NOMO-1 treated with DMSO at 0.1 percent for 48 hours (cell line): Measurements from ENCODE around the gene DMD.
"Not testable (repeated sequence)": the region's sequence is repeated elsewhere in the genome, so short reads cannot be mapped to it uniquely, and the experiment has no call there.

ENCODE experiments used
- DNase-seq: peaks from one replicate; lab custom pipeline; 2025; ENCODE audit not compliant: unreplicated experiment; lab: John Stamatoyannopoulos, UW

Gene DMD

DNA sequence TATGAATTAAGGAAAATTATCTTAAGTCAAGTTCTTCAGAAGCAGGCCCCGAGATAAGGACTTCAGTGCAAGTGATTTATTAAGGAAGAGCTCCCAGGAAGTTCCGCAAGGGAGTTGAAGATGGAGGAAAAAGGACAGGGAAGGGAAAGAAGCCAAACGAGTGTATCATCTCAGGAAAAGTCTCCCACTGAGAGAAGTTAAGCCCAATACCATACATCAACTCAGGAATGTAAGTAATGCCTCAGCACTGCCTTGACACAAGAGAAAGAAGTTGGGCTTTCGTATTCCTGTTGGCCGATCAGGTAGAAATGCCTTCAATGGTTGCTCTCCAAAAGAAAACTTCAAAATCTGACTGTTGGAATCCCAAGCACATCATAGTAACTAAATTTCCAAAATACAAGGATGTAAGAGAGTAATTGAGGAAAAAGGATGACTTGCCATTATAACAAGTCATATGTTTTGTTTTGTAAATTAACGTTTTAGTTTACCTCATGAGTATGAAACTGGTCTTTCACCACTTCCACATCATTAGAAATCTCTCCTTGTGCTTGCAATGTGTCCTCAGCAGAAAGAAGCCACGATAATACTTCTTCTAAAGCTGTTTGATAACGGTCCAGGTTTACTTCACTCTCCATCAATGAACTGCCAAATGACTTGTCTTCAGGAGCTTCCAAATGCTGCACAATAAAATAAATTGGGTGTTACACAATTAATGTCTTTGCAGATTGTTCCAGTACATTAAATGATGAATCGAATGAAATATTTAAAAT is 566.7 kb downstream of the DMD start:
- no peak for DNase-seq

DNA sequence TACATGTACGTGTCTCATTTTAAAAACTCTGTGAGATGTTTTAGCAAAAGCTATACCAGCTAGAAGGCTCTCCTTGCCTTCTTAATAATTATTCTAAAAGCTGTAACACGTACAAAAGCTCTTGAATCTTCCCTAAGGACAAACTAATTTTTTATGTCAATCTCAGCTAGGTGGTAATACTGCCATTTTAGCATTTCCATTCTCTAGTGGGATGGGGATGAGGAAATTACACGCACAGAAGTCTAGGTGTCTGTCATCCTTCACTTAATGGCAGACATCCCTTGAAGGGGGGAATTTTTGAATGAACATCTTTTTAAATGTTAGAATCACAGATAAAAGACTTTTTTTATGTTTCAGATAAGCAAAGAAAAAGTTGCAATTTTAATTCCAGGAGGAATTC is 569.1 kb downstream of the DMD start:
- DNase-seq = no peak

DNA sequence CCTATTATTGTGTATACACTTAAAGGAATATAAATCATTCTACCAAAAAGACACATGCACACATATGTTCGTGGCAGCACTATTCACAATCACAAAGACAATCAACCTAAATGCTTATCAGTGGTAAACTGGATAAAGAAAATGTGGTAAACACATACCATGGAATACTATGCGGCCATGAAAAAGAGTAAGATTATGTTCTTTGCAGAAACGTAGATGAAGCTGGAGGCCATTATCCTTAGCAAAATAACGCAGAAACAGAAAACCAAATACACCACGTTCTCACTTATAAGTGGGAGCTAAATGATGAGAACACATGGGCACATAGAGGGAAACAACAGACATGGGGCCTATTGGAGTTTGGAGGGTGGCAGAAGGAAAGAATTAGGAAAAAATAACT is 593.2 kb downstream of the DMD start:
- no peak for DNase-seq

DNA sequence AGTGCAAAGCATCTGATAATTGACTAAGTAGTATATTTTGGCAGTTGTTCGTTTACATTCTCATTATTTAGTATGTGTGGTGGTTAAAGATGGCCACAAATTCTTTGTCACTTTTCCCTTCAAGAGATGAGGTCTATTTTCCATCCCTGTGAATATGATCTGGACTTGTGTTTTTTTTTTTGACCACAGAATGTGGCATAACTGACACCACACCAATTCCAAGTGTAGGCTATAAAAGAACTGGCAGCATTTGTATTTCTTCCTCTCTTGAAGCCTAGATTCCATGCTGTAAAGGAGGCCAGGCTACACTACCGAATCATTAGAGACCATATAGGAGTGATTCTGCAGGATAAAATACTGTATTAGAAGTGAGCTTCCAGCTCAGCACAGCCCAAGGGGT is 596.6 kb downstream of the DMD start:
- DNase-seq = no peak

DNA sequence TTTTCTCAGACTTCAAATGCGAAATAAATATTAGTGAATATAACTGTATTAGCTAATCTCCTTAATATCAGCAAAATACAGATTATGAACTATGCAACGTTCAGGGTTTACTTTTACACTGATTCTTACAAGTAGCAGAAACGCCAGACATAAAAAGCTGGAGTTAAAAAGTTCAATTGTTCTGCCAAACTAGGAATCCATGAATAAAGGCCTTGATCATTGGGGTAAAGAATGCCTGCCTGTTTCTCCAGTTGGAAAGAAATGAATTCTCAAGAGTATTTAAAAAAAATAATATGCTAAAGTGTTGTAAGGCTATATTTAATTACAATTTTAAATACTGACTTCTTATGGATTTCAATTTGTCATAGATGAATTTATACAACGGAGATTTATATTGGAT is 612.2 kb downstream of the DMD start:
- DNase-seq = no peak

DNA sequence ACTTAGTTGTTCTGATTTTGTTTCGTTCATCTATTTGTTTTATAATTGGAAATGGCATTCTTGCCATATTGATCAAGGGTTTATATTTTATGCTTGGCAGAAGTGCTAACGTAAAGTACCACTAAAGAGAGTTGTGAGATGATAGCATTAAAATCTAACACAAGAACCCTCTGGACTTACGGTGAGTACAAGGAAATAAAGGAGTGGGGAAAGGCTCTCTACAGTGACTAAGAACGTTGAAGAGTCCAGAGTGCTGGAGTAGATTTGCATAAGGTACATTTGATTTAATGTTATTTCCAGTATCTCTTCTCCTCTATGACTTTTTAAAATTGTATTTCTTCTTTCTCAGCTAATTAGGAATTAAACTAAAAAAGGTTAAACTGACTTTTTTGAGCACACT is 612.6 kb downstream of the DMD start:
- no peak for DNase-seq

DNA sequence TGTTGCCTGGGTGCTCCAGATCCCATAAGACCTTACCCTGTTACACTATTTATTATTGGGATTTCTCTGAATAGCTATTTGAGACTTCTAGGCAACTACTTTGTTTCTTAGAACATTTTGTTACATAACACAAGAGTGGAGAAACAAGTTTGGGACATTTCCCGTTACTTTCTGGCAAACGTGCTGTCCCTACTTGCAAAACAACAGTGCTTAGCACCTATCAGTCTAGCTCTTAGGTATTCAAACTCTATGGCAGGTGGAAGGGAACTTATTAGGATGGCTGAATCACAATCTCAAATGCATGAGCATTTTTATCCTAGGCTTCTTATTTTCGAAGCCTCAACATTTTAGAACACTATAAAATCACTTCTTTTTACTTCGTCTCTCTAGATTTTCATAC is 613.6 kb downstream of the DMD start:
- DNase-seq = no peak

DNA sequence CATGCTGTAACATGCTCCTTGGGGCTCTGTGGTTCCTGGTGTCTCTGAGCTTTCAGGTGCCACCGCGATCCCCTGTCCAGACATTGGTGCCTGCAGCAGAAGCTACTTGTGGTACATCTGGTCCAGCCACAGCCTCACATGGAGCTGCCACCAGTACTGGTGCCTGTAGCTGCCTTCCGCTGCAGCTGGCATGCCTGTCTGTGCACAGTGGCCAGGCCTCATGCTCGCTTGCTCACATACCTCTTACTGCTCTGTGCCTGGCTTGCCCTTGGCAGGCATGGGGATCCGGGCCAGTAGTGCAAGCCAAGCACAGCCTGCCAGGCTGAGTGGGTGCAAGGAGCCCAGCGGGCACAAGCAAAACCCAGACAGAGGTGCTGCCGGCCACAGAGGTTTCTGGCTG is 618.6 kb downstream of the DMD start:
- DNase-seq = no peak

DNA sequence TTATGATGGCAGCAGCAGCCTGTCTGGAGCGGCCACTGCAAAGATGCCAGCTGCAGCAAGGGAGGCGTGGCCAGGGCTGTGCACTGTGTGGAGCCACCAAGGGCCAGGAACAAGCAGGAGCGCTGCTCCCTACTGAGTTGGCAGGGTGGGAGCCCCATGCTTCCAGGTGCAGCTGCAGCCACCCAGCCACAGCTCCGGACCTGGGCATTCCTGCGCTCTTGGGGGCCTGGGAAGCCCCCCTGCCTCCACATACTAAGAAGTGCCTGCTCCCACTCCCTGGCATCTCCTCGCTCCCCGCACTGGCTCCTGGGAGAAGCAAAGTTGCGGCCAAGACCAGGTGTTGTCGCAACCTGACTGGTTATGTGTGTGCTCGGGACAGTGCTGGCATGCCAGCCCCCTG is 619.8 kb downstream of the DMD start:
- no peak for DNase-seq

DNA sequence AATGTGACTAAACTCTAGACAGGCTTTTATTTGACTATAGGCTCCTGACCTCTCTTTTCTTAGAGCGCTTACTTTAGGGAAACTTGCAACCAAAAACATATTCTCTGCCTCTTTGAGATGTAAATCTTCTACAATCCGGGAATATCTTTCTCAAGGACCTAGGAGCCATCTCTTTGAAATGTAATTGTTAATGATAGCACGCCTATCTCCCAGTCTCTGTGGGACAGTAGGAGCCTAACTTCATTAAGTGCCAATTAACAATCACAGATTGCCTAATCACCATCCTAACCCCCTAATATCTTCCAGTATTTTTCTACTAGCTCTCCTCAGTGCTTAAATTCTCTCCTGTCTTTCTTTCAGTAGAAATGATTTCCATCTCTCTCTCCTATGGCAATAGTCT is 628.6 kb downstream of the DMD start:
- no peak for DNase-seq

DNA sequence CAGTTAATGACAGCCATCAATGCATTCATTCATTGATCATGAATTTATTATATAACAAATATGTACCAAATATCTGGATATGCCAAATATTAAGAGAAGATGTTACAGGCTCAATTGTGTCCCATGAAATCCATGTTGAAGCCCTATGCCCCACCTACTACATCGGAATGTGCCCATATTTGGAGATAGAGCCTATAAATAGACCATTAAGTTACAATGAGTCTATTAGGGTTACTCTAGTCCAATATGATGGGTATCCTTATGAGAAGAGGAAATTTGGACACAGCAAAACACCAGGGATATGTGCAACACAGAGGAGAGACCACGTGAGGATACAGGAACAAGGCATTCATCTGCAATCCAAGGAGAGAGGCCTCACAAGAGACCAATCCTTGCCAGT is 634.5 kb downstream of the DMD start:
- DNase-seq = no peak

DNA sequence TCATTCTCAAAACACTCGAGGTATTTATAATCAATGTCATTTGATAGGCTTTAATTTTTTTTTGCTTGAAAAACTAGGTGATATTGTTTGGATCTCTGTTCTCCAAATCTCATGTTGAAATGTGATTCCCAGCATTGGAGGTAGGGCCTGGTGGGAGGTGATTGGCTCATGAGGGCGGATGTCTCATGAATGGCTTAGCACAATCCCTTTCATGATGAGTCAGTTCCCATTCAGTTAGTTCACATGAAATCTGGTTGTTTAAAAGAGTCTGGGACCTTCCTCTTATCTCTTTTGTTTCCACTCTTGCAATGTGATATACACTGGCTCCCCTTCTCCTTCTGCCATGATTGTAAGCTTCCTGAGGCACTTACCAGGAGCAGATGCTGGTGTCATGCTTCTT is 638.7 kb downstream of the DMD start:
- DNase-seq = no peak

DNA sequence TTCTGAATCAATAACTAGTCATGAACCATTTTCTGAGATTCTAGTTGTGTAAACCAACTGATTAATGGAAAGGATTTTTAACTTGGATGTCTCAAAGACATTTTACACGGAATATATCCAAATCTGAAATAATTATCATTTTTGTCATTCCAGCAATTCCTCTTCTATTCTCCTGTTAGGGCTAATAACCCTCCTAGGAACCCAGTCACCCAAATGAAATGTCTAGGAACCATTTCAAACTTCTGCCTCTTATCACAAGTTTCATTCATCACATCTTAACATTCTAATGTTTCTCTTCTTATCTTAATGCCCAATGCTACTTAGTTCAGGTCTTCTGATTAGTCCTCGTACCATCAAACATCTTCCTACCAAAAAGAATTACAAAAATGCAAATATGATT is 639.8 kb downstream of the DMD start:
- DNase-seq = no peak

DNA sequence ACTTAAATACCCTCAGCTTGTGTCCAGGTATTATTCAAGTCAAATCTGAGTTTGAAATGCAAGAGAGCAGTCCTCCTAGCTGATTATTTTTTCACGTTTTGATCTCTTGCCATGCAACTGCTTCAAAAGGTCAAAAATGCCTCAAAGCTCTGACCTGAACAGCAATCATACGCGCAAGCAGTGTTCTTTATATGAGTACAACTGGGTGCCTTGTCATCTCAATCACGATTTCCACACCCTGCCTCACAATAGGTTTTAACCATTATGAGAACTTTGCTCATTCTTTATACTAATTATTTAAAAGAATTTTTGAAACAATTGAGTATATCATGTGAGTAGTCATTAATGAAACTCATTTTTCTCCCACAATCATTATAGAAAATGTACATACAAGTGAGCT is 649.1 kb downstream of the DMD start:
- no peak for DNase-seq

DNA sequence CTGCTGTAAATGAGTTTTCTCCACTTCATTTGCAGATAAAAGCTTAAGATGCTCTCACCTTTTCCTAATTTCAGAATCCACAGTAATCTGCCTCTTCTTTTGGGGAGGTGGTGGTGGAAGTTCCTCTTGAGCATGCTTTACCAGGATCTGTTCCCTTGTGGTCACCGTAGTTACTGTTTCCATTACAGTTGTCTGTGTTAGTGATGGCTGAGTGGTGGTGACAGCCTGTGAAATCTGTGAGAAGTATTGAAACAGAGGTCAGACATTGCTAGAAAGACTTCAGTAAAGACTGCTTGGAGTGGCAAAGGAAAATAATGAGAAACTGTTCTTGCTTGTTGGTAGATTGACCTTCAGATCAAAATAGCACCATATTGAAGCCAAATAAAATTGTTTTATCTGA is 666.2 kb downstream of the DMD start:
- no peak for DNase-seq

DNA sequence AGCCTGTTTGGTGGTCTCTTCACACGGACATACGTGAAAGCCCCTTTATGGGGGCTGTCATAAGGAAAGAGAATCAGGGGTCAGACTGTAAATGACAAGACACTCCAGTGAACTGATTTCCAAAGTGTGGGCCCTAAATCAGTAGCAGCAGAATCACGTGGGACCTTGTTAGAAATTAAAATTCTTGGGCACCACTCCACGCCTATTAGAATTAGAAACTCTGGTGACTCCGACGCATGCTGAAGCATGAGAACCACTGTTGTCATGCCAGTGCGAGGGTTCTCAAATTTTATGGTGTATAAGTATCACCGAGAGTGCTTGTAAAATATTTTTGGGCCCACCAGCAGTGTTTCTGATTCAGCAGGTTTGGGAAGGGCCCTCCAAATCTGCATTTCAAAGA is 672.8 kb downstream of the DMD start:
- no peak for DNase-seq

DNA sequence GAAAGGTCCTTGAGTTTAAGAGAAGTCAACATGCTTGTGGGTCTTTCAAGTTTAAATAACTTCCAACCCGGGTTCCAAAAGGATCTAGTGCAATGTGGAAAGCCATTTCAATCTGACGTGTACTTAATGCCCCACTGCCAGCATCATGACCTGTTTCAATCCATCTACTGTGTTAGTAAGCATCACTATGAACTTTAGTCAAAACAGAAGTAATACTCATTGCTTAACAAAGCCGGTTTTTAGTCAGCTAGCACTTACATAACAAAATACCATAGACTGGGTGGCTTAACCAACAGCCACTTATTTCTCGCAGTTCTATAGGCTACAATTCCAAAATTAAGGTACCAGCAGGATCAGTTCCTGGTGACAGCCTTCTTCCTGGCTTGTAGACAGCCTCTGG is 677.5 kb downstream of the DMD start:
- no peak for DNase-seq

DNA sequence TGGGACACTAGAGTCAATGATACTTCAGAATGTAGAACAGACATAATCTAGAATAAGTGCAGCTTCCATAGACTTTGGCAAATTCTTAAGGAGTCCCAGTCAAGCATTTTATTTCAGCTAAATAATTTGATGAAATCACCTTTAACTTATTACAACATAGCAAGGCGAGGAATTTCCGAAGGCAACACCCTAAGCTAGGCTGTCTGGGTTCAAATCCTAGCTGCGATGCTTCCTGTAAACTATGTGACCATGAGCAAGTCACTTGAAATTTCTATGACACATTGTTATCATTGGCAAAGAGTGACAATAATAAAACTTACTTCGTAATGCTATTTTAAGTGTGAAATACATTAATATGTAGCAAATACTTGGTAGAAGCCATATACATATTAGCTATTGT is 679.1 kb downstream of the DMD start:
- no peak for DNase-seq

DNA sequence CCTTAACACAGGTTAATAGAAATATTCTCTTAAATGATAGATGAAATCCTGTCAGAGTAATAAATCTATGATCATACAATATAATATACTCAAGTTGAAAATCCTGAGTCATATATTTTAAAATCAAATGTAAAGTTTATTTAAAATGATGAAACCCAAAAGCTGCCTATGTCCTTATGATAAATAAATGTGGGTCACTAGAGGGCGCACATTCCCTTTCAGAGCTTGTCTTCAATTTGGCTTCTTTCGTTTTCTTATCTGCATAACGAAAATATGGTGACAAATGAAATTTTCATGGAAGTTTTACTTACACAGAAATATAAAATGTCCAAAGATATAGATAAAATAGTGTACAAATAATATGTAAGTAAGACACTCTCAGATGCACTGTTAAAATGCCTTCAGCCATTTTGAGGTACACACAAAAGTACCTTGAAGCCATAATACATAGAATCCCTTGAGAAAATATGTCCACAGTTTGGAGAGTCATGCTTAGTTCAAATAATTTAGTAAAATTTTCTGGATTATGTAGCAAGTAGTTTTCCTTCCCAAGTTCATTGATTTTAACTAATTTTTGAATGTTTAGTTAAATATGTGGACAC is 680.4 kb downstream of the DMD start:
- DNase-seq = peak; percentile 42

DNA sequence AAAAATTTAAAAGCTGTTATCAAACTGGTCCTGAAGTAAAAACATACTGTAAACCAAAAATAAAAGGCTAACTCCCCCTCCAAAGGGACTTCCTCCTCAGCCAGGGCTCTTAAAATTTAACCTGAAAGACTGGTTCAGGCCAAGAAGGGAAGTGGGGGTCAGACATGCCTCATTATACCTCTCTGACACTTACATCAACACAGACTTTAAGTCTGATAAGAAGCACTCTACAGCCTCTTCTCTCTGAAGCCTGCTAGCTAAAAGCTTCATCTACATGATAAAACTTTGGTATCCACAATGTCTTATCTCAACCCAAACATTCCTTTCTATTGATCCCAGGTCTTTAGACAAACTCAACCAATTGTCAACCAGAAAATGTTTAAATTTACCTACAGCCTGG is 682.9 kb downstream of the DMD start:
- not testable (repeated sequence) for DNase-seq

DNA sequence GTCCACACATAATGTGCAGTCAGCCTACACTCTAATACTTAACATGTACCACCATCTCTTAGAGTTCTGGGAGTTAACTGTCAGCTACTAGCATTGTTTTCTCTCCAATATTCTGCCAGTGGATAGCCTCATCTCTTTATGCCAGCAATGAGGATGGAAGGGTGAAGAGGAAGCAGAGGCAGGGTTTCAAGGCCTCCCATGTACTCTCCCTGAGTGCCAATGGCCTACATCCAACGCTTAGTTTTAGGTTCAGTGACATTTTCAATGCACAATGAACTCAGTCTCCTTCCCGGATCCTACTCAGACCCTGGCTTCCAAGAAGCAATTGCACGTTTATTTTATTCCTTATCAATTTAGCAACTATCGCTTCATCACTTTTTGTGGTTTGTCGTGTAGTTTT is 686.1 kb downstream of the DMD start:
- DNase-seq = no peak

DNA sequence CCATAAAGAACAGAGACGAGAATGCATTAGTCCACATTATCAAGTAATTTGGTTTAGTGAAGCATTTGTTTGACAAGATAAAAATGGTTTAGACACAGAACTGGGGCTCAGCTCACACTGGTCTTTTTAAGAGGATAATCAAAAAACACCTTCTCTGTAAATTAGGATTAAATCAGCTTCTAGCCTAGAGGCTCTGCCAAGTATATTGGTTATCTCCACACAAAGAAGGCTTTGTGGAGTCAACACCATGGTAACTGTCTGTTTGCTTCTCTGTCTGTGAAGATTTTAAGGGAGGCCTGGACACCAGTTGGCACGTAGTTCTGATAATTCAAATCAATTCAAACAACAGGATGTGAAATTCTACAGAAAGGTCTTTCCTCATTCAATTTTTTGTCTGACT is 687.0 kb downstream of the DMD start:
- no peak for DNase-seq

DNA sequence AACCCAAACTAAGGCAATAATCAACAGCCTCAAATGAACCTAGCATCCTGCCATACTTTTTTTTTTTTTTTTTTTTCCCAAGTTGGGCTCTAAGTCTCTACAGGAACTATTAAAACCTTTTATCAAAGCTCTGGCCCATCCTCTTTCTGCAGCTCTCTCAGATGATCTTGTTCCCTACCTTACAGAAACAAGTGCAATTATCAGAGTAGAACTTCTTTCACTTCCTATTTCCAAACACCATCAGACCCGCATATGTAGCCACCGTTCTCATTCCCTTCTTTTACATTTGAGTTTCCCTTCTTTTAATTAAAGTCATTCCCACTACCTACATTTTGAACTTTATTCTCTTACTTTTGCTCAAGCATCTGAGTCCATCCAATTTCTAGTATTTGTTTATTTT is 690.6 kb downstream of the DMD start:
- DNase-seq = peak; percentile 17
